ENCODE data around the gene ADAR. TPM values are rescaled to one million over a fixed set of nuclear protein-coding genes. Genes with fewer than 3 reads are reported as not detected.

Gene ADAR
- total and polyA plus RNA-seq, 4 donors = 27.1 to 141 (median 107) TPM

GRCh38 chr1:154583773-154584172, 24.2 kb downstream of the ADAR start:
- Histone ChIP-seq H3K9me3 (ENCODE audit: control insufficient read depth in 4 of 4, insufficient read depth in 3 of 4, low read length in 3 of 4) (no peaks in the 10 kb centered on the region), H3K9ac (ENCODE audit: insufficient read depth in 1 of 2, low read length in 2 of 2) (no peak overlapping the region), H3K36me3 (ENCODE audit: control insufficient read depth in 4 of 4, insufficient read depth in 4 of 4, low read length in 4 of 4) (peaks cover 53 to 79% (median 64%) of the 10 kb centered on the region in 4 donors), H3K4me3 (no peak overlapping the region), H3K27me3 (ENCODE audit: control insufficient read depth in 3 of 3, insufficient read depth in 3 of 3, low read length in 2 of 3) (no peaks in the 10 kb centered on the region), H3K27ac (ENCODE audit: low read depth in 1 of 2, low read length in 1 of 2) (no peak overlapping the region), H3K4me1 (ENCODE audit: control insufficient read depth in 5 of 5, insufficient read depth in 5 of 5, low read length in 5 of 5) (peaks cover 0 to 9% (median 0%) of the 10 kb centered on the region in 5 donors)
- TF ChIP-seq CTCF (IDR thresholded peaks at IDR 0.05; ENCODE audit: control extremely low read depth, extremely low read depth) = no peak
- 70 to 80% methylated on average over 9 of the region's 9 CpGs for WGBS, 2 donors
- DNase-seq = peak; percentile 70 to 75 (median 73)
- no peak for ATAC-seq (ENCODE audit: insufficient read depth, low FRiP score)

DNA sequence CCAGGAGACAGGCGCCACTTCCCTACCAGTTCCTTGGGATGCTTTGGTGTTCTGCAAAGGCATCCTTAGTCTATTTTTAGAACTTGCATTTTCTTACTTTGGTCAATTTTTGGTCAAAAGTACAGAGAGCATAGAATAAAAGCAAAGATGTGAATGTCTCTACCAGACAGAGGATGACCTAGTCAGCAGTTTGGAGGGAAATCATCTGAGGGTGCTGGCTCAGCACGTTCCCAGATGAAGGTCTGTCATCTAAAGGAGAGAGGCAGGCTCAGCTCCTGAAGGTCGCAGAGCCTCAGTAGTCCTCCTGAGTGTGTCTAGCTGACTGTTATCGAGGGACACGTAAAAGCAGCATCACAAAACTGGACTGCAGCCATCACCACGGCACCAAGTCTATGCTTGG, 25.1 kb downstream of the ADAR start:
- peaks cover 0 to 14% (median 3%) of the 10 kb centered on the region in 5 donors for H3K4me1 ChIP-seq (ENCODE audit: control insufficient read depth in 5 of 5, insufficient read depth in 5 of 5, low read length in 5 of 5)
- no peak overlapping the region for H3K9ac ChIP-seq (ENCODE audit: insufficient read depth in 1 of 2, low read length in 2 of 2)
- H3K36me3 ChIP-seq (ENCODE audit: control insufficient read depth in 4 of 4, insufficient read depth in 4 of 4, low read length in 4 of 4) = peaks cover 44 to 76% (median 55%) of the 10 kb centered on the region in 4 donors
- ATAC-seq (ENCODE audit: insufficient read depth, low FRiP score) (no peak), DNase-seq (no peak)
- H3K4me3 ChIP-seq = no peak overlapping the region
- no peaks in the 10 kb centered on the region for H3K27me3 ChIP-seq (ENCODE audit: control insufficient read depth in 3 of 3, insufficient read depth in 3 of 3, low read length in 2 of 3)
- no peak for TF ChIP-seq CTCF (IDR thresholded peaks at IDR 0.05; ENCODE audit: control extremely low read depth, extremely low read depth)
- no peak overlapping the region for H3K27ac ChIP-seq (ENCODE audit: low read depth in 1 of 2, low read length in 1 of 2)
- H3K9me3 ChIP-seq (ENCODE audit: control insufficient read depth in 4 of 4, insufficient read depth in 3 of 4, low read length in 3 of 4) = no peaks in the 10 kb centered on the region
- WGBS, 2 donors = 92 to 93% methylated on average over 6 of the region's 6 CpGs

- 76 to 83% methylated on average over 3 of the region's 3 CpGs for WGBS, 2 donors
- Histone ChIP-seq H3K27ac (ENCODE audit: low read depth in 1 of 2, low read length in 1 of 2) (no peak overlapping the region), H3K4me3 (no peak overlapping the region), H3K36me3 (ENCODE audit: control insufficient read depth in 4 of 4, insufficient read depth in 4 of 4, low read length in 4 of 4) (peaks cover 36 to 69% (median 46%) of the 10 kb centered on the region in 4 donors), H3K9ac (ENCODE audit: insufficient read depth in 1 of 2, low read length in 2 of 2) (no peak overlapping the region), H3K4me1 (ENCODE audit: control insufficient read depth in 5 of 5, insufficient read depth in 5 of 5, low read length in 5 of 5) (peaks cover 0 to 18% (median 5%) of the 10 kb centered on the region in 5 donors), H3K27me3 (ENCODE audit: control insufficient read depth in 3 of 3, insufficient read depth in 3 of 3, low read length in 2 of 3) (no peaks in the 10 kb centered on the region), H3K9me3 (ENCODE audit: control insufficient read depth in 4 of 4, insufficient read depth in 3 of 4, low read length in 3 of 4) (no peaks in the 10 kb centered on the region)
- ATAC-seq (ENCODE audit: insufficient read depth, low FRiP score) (no peak), DNase-seq (no peak)
- TF ChIP-seq CTCF (IDR thresholded peaks at IDR 0.05; ENCODE audit: control extremely low read depth, extremely low read depth) = no peak
These were observed 26.2 kb downstream of the ADAR start for GRCh38 chr1:154581766-154582165.

DNA sequence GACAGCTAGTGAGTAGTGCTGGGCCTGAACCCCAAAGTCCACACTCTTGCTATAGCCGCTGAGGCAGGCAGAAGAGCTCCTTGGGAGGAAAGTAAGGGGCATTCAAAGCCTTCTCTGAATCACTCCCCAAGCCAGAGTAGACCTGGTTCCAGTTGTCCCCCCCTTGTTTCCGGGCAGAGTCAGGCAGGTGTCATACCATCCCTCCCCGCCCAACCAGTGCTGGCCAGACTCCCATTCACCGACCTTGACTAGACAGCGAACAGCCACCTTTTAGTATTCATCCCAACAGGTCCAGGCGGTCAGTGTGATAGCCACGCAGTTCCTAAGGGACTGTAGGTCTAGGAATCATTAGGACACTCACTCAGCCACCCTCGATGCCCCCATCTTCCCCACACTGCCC, 28.6 kb downstream of the ADAR start:
- H3K4me3 ChIP-seq = no peak overlapping the region
- H3K27ac ChIP-seq (ENCODE audit: low read depth in 1 of 2, low read length in 1 of 2) = no peak overlapping the region
- no peak for TF ChIP-seq CTCF (IDR thresholded peaks at IDR 0.05; ENCODE audit: control extremely low read depth, extremely low read depth)
- H3K4me1 ChIP-seq (ENCODE audit: control insufficient read depth in 5 of 5, insufficient read depth in 5 of 5, low read length in 5 of 5) = peaks cover 0 to 16% (median 5%) of the 10 kb centered on the region in 5 donors
- ATAC-seq (ENCODE audit: insufficient read depth, low FRiP score) (no peak), DNase-seq (no peak)
- H3K36me3 ChIP-seq (ENCODE audit: control insufficient read depth in 4 of 4, insufficient read depth in 4 of 4, low read length in 4 of 4) = peaks cover 14 to 46% (median 25%) of the 10 kb centered on the region in 4 donors
- no peaks in the 10 kb centered on the region for H3K27me3 ChIP-seq (ENCODE audit: control insufficient read depth in 3 of 3, insufficient read depth in 3 of 3, low read length in 2 of 3)
- 92% methylated on average over 8 of the region's 8 CpGs for WGBS, 2 donors
- no peaks in the 10 kb centered on the region for H3K9me3 ChIP-seq (ENCODE audit: control insufficient read depth in 4 of 4, insufficient read depth in 3 of 4, low read length in 3 of 4)
- H3K9ac ChIP-seq (ENCODE audit: insufficient read depth in 1 of 2, low read length in 2 of 2) = no peak overlapping the region

Measured in lung (tissue), 12 donors.